Measurements from ENCODE around the gene CDH23.

GRCh38 chr10:71409516-71410104 lies 12.9 kb downstream of the CDH23 start:
- TF ChIP-seq POLR2A (IDR thresholded peaks at IDR 0.05) (no peak), CTCF (IDR thresholded peaks at IDR 0.05) (no peak)
